ENCODE data around the gene HTT-AS. TPM values are rescaled to one million over a fixed set of nuclear protein-coding genes. Genes with fewer than 3 reads are reported as not detected.

HTT-AS gene
- total RNA-seq, 1 donor from 2014 or later, result not detected

- no peaks in the 10 kb centered on the region for H3K9me3 ChIP-seq
- no peak for DNase-seq
- TF ChIP-seq CTCF (IDR thresholded peaks at IDR 0.05), result no peak
- ATAC-seq, result peak; percentile 57
- intact Hi-C loops (cut with DNase I), result no loop called here
- peaks cover 62% of the 10 kb centered on the region for H3K36me3 ChIP-seq
- H3K27me3 ChIP-seq, result no peaks in the 10 kb centered on the region
- no peak overlapping the region for H3K4me3 ChIP-seq
- peaks cover 30% of the 10 kb centered on the region for H3K4me1 ChIP-seq
- no peak overlapping the region for H3K27ac ChIP-seq
Measured at GRCh38 chr4:3112609-3113469, 38.5 kb upstream of the HTT-AS start.

- intact Hi-C loops (cut with DNase I), result no loop called here
- Histone ChIP-seq H3K9me3 (no peaks in the 10 kb centered on the region), H3K4me3 (no peak overlapping the region), H3K27ac (peak overlapping the region; percentile 26), H3K27me3 (no peaks in the 10 kb centered on the region), H3K36me3 (peaks cover 62% of the 10 kb centered on the region), H3K4me1 (peaks cover 36% of the 10 kb centered on the region)
- DNase-seq, result no peak
- ATAC-seq, result no peak
- TF ChIP-seq CTCF (IDR thresholded peaks at IDR 0.05), result no peak
Measured at GRCh38 chr4:3112201-3112600, 37.9 kb upstream of the HTT-AS start.

GRCh38 chr4:3111461-3111860 is 37.1 kb upstream of the HTT-AS start:
- intact Hi-C loops (cut with DNase I), result no loop called here
- Histone ChIP-seq H3K4me1 (peaks cover 41% of the 10 kb centered on the region), H3K27me3 (no peaks in the 10 kb centered on the region), H3K4me3 (no peak overlapping the region), H3K9me3 (no peaks in the 10 kb centered on the region), H3K27ac (peak overlapping the region; percentile 26), H3K36me3 (peaks cover 56% of the 10 kb centered on the region)
- DNase-seq (no peak), ATAC-seq (peak; percentile 3)
- no peak for TF ChIP-seq CTCF (IDR thresholded peaks at IDR 0.05)

GRCh38 chr4:3108211-3108610 is 33.9 kb upstream of the HTT-AS start:
- Histone ChIP-seq H3K9me3 (no peaks in the 10 kb centered on the region), H3K27ac (peak overlapping the region; percentile 27), H3K4me1 (peaks cover 39% of the 10 kb centered on the region), H3K27me3 (no peaks in the 10 kb centered on the region), H3K36me3 (peaks cover 63% of the 10 kb centered on the region), H3K4me3 (no peak overlapping the region)
- TF ChIP-seq CTCF (IDR thresholded peaks at IDR 0.05), result no peak
- intact Hi-C loops (cut with DNase I), result no loop called here
- no peak for DNase-seq
- no peak for ATAC-seq

DNA sequence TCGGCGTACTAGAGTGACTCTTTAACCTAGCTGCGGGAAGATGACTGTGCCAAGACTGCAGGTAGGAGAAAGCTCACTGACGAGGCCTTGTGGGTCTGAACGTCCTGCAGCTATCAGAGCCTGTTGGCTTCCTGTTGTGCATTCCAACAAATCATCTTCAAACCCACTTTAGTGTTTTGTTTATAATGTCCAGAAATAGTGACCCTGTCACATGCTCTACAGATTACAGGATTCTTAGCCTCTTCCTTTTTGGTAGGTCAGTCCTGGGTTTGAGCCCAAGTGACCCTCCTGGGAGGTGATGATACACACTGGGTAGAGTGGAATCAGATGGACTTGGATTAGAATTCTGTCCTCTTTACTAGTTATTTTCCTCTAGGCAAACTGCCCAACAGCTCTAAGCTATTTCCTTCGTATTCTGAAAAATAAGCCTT is 33.4 kb upstream of the HTT-AS start:
- Histone ChIP-seq H3K4me1 (peaks cover 34% of the 10 kb centered on the region), H3K36me3 (peaks cover 58% of the 10 kb centered on the region), H3K27ac (peak overlapping the region; percentile 27), H3K9me3 (no peaks in the 10 kb centered on the region), H3K27me3 (no peaks in the 10 kb centered on the region), H3K4me3 (no peak overlapping the region)
- ATAC-seq, result no peak
- no peak for TF ChIP-seq CTCF (IDR thresholded peaks at IDR 0.05)
- DNase-seq, result no peak
- intact Hi-C loops (cut with DNase I), result no loop called here
